ENCODE measurements around the gene FAM168B. TPM values are rescaled to one million over a fixed set of nuclear protein-coding genes. Genes with fewer than 3 reads are reported as not detected.
"Not testable (repeated sequence)": the region's sequence is repeated elsewhere in the genome, so short reads cannot be mapped to it uniquely, and the experiment has no call there.

Gene FAM168B
- total RNA-seq, 4 donors from 2014 or later: 56.4 to 108 (median 86.9) TPM

GRCh38 chr2:131120815-131121317, 27.6 kb upstream of the FAM168B start:
- TF ChIP-seq POLR2A (IDR thresholded peaks at IDR 0.05): no peak
- TF ChIP-seq CTCF (IDR thresholded peaks at IDR 0.05): no peak
- WGBS, 2 donors: 95 to 96% methylated on average over 12 of the region's 12 CpGs
- H3K4me3 ChIP-seq (ENCODE audit: low read depth, poor library complexity, severe bottlenecking): no peak overlapping the region
- DNase-seq (ENCODE audit: low spot score in 2 of 2): no peak
- intact Hi-C loops (cut with DNase I; ENCODE audit: low total_unique reads): no loop called here

DNA sequence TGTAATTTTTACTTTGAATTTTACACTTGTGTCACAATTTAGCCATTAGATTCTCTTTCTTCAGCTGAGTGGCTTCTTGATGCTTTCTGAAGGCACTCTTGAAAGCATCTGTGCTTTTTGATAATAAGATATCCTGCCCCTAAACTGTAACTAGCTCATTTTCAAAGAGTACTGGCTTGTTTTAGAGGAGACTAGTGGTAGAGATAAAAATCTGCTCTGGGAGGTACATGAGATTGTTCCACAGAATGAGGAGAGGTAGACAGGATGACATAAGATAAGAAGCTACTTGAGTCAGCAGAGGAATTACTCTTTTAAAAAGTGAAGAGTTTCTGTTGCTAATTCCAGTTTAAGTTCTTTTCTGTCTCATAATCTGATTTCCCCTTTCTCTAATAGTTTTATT, 22.5 kb upstream of the FAM168B start:
- intact Hi-C loops (cut with DNase I; ENCODE audit: low total_unique reads): no loop called here
- no peak for TF ChIP-seq CTCF (IDR thresholded peaks at IDR 0.05)
- TF ChIP-seq POLR2A (IDR thresholded peaks at IDR 0.05): no peak
- H3K4me3 ChIP-seq (ENCODE audit: low read depth, poor library complexity, severe bottlenecking): no peak overlapping the region
- DNase-seq (ENCODE audit: low spot score in 2 of 2): no peak

DNA sequence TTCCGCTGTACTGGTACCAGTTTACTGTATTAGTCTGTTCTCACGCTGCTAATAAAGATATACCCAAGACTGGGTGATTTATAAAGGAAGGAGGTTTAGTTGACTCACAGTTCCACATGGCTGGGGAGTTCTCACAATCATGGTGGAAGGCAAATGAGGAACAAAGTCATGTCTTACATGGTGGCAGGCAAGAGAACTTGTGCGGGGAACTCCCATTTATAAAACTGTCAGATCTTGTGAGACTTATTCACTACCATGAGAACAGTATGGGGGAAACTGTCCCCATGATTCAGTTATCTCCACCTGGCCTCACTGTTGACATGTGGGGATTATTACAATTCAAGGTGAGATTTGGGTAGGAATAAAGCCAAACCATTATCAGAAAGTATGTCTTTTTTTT, 21.7 kb upstream of the FAM168B start:
- DNase-seq (ENCODE audit: low spot score in 2 of 2); H3K4me3 ChIP-seq (ENCODE audit: low read depth, poor library complexity, severe bottlenecking); intact Hi-C loops (cut with DNase I; ENCODE audit: low total_unique reads): not testable (repeated sequence)
- 93 to 99% methylated on average over 3 of the region's 3 CpGs for WGBS, 2 donors

DNA sequence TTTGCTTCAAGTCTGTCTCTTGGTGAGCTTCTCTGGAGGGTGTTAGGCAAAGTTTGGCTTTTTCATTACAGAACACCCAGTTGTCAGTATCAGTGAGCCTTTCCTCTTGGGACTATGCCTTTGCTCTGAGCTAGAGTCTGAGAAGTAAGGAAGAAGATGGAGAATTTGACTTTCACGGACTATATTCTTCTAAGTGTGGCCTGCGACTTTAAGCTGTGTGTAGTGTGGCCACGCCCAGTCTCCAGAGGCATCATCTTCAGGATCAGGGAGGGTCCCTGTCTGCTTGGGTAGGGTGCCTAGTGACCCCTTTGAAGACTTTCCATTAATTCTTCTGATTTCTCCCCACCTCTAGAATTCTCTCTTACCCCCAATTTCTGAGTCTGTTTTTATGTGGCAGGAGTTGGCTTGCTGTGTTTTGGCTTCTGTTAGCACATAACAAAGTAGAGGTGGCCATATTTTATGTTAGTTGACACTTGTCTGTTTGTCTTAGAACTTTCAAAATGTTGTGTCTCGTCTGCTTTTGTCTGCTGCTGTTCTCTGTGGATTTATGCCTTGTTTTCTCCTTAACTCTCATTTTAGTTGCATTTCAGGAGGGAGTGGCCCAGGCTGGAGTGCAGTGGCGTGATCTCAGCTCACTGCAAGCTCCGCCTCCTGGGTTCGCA, 20.4 kb upstream of the FAM168B start:
- DNase-seq (ENCODE audit: low spot score in 2 of 2): no peak
- no peak for TF ChIP-seq POLR2A (IDR thresholded peaks at IDR 0.05)
- no peak for TF ChIP-seq CTCF (IDR thresholded peaks at IDR 0.05)
- 89 to 92% methylated on average over 7 of the region's 7 CpGs for WGBS, 2 donors

DNA sequence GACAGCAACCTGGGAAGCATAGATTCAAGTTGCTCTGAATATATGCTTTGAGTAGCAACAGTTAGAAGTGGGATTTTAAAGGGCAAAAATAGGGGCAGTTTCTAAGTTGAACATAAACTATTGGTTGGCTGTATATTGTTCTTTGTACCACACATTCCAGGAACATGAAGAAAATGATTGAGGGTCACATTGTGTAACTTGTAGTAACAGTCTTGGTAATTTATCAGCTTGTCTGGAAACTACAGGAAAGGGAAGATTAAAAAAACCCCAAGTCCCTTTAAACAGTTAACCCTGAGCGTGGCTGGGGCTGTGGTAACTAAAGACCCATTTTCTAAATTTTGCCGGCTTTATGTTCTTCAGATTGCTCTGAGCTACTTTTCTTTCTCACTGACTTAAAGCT, 19.3 kb upstream of the FAM168B start:
- 88 to 89% methylated on average over 2 of the region's 2 CpGs for WGBS, 2 donors
- DNase-seq (ENCODE audit: low spot score in 2 of 2): no peak
- H3K4me3 ChIP-seq (ENCODE audit: low read depth, poor library complexity, severe bottlenecking): no peak overlapping the region
- no peak for TF ChIP-seq POLR2A (IDR thresholded peaks at IDR 0.05)
- TF ChIP-seq CTCF (IDR thresholded peaks at IDR 0.05): no peak
- intact Hi-C loops (cut with DNase I; ENCODE audit: low total_unique reads): no loop called here

More for the DNA sequence above, 20.4 kb upstream of the FAM168B start:
- intact Hi-C loops (cut with DNase I; ENCODE audit: low total_unique reads): no loop called here
- no peak overlapping the region for H3K4me3 ChIP-seq (ENCODE audit: low read depth, poor library complexity, severe bottlenecking)

- intact Hi-C loops (cut with DNase I; ENCODE audit: low total_unique reads): no loop called here
- no peak for TF ChIP-seq POLR2A (IDR thresholded peaks at IDR 0.05)
- no peak for TF ChIP-seq CTCF (IDR thresholded peaks at IDR 0.05)
- H3K4me3 ChIP-seq (ENCODE audit: low read depth, poor library complexity, severe bottlenecking): peak overlapping the region; percentile 95
- DNase-seq (ENCODE audit: low spot score in 2 of 2): peak; percentile 60 to 86
- WGBS, 2 donors: 1% methylated on average over 19 of the region's 19 CpGs
These were observed 12.9 kb upstream of the FAM168B start for GRCh38 chr2:131105950-131106801.
